ENCODE measurements around the gene SERPINA5. TPM values are rescaled to one million over a fixed set of nuclear protein-coding genes. Genes with fewer than 3 reads are reported as not detected.

The SERPINA5 gene
- total RNA-seq, 1 experiment from 2014 or later, result not detected

GRCh38 chr14:94583557-94583956 is 2.3 kb downstream of the SERPINA5 start:
- CTCF ChIA-PET, result no interaction called here
- no peak overlapping the region for H3K4me3 ChIP-seq
- no peak for DNase-seq
- H3K27ac ChIP-seq, result no peak overlapping the region
- H3K9me3 ChIP-seq (ENCODE audit: insufficient read depth, low read depth), result no peaks in the 10 kb centered on the region
- H4K20me1 ChIP-seq (ENCODE audit: insufficient read depth), result no peaks in the 10 kb centered on the region
- H3K79me2 ChIP-seq (ENCODE audit: low read depth), result no peaks in the 10 kb centered on the region
- H3K4me1 ChIP-seq (replicated peaks; ENCODE audit: insufficient read depth), result no peaks in the 10 kb centered on the region
- H2AFZ ChIP-seq, result no peak overlapping the region
- H3K9me2 ChIP-seq (ENCODE audit: insufficient read depth), result no peaks in the 10 kb centered on the region
- H3K4me2 ChIP-seq, result no peak overlapping the region
- intact Hi-C loops (cut with micrococcal nuclease; ENCODE audit: unreplicated experiment), result no loop called here
- POLR2A ChIA-PET (ENCODE audit: unreplicated experiment), result no interaction called here
- no peak for TF ChIP-seq CTCF (conservative IDR thresholded peaks at IDR 0.05)
- no peak for TF ChIP-seq EZH2 (IDR thresholded peaks at IDR 0.05; ENCODE audit: low read depth)
- H3K27me3 ChIP-seq (ENCODE audit: insufficient read depth, low read depth), result no peaks in the 10 kb centered on the region
- H3K36me3 ChIP-seq (ENCODE audit: low read depth), result no peaks in the 10 kb centered on the region
- H3F3A ChIP-seq (ENCODE audit: insufficient read depth, low read depth), result no peaks in the 10 kb centered on the region
- BruUV-seq (replicated peaks), result no TSS peak

- no peak for TF ChIP-seq CTCF (conservative IDR thresholded peaks at IDR 0.05)
- TF ChIP-seq EZH2 (IDR thresholded peaks at IDR 0.05; ENCODE audit: low read depth), result no peak
- H3K36me3 ChIP-seq (ENCODE audit: low read depth), result no peaks in the 10 kb centered on the region
- H3K4me3 ChIP-seq, result no peak overlapping the region
- H3K4me2 ChIP-seq, result no peak overlapping the region
- no peak overlapping the region for H3K27ac ChIP-seq
- intact Hi-C loops (cut with micrococcal nuclease; ENCODE audit: unreplicated experiment), result no loop called here
- POLR2A ChIA-PET (ENCODE audit: unreplicated experiment), result no interaction called here
- H3K9me3 ChIP-seq (ENCODE audit: insufficient read depth, low read depth), result no peaks in the 10 kb centered on the region
- H3K27me3 ChIP-seq (ENCODE audit: insufficient read depth, low read depth), result no peaks in the 10 kb centered on the region
- DNase-seq, result no peak
- H4K20me1 ChIP-seq (ENCODE audit: insufficient read depth), result no peaks in the 10 kb centered on the region
- no peaks in the 10 kb centered on the region for H3K9me2 ChIP-seq (ENCODE audit: insufficient read depth)
- BruUV-seq (replicated peaks), result no TSS peak
- no peaks in the 10 kb centered on the region for H3F3A ChIP-seq (ENCODE audit: insufficient read depth, low read depth)
- CTCF ChIA-PET, result no interaction called here
- no peaks in the 10 kb centered on the region for H3K4me1 ChIP-seq (replicated peaks; ENCODE audit: insufficient read depth)
- H2AFZ ChIP-seq, result no peak overlapping the region
- H3K79me2 ChIP-seq (ENCODE audit: low read depth), result no peaks in the 10 kb centered on the region
These were observed 3.5 kb downstream of the SERPINA5 start for GRCh38 chr14:94584591-94585280.

GRCh38 chr14:94586635-94587034 is 5.4 kb downstream of the SERPINA5 start:
- CTCF ChIA-PET, result no interaction called here
- TF ChIP-seq EZH2 (IDR thresholded peaks at IDR 0.05; ENCODE audit: low read depth) (no peak), CTCF (conservative IDR thresholded peaks at IDR 0.05) (no peak)
- no peak overlapping the region for H3K27ac ChIP-seq
- intact Hi-C loops (cut with micrococcal nuclease; ENCODE audit: unreplicated experiment), result no loop called here
- H3K9me3 ChIP-seq (ENCODE audit: insufficient read depth, low read depth), result no peaks in the 10 kb centered on the region
- H3K4me2 ChIP-seq, result no peak overlapping the region
- H3K36me3 ChIP-seq (ENCODE audit: low read depth), result no peaks in the 10 kb centered on the region
- no peaks in the 10 kb centered on the region for H3K27me3 ChIP-seq (ENCODE audit: insufficient read depth, low read depth)
- no peak overlapping the region for H2AFZ ChIP-seq
- POLR2A ChIA-PET (ENCODE audit: unreplicated experiment), result no interaction called here
- BruUV-seq (replicated peaks), result no TSS peak
- H3F3A ChIP-seq (ENCODE audit: insufficient read depth, low read depth), result no peaks in the 10 kb centered on the region
- H3K9me2 ChIP-seq (ENCODE audit: insufficient read depth), result no peaks in the 10 kb centered on the region
- no peaks in the 10 kb centered on the region for H4K20me1 ChIP-seq (ENCODE audit: insufficient read depth)
- no peak overlapping the region for H3K4me3 ChIP-seq
- H3K79me2 ChIP-seq (ENCODE audit: low read depth), result no peaks in the 10 kb centered on the region
- DNase-seq, result no peak
- H3K4me1 ChIP-seq (replicated peaks; ENCODE audit: insufficient read depth), result no peaks in the 10 kb centered on the region

Data from PC-9 (cell line).